Measurements from ENCODE around the gene SCN10A. TPM values are rescaled to one million over a fixed set of nuclear protein-coding genes. Genes with fewer than 3 reads are reported as not detected.

Gene SCN10A
- total RNA-seq, 1 experiment from 2014 or later = not detected

- Mint-ChIP-seq H3K9me3 (no peaks in the 10 kb centered on the region), H3K4me3 (no peak overlapping the region), H3K27ac (no peak overlapping the region), H3K36me3 (no peaks in the 10 kb centered on the region), H3K4me1 (peaks cover 6% of the 10 kb centered on the region), H3K27me3 (ENCODE audit: low read depth) (peaks cover 8% of the 10 kb centered on the region; the same call in 1 of the 2 replicates)
- TF ChIP-seq SMAD4 (CRISPR knock-in tag; IDR thresholded peaks at IDR 0.05) (no peak), GRHL2 (CRISPR knock-in tag; IDR thresholded peaks at IDR 0.05; ENCODE audit: insufficient replicate concordance, severe bottlenecking) (no peak), AR (CRISPR knock-in tag; IDR thresholded peaks at IDR 0.05) (no peak), STAT6 (CRISPR knock-in tag; conservative IDR thresholded peaks at IDR 0.05; ENCODE audit: low read depth) (no peak), RELA (CRISPR knock-in tag; IDR thresholded peaks at IDR 0.05; ENCODE audit: borderline replicate concordance) (no peak)
- DNase-seq (ENCODE audit: low spot score) = no peak
- no peak for ATAC-seq
- ChIA-PET POLR2A (no interaction called here), CTCF (interaction anchor here (0.8 to 1.1 kb wide), 2 partner anchors 176 to 177 kb away, joined by 3 to 4 read pairs; no protein-coding TSS in a partner anchor)
Measured at GRCh38 chr3:38823722-38824121, 7.7 kb upstream of the SCN10A start.

GRCh38 chr3:38823186-38823585 is 7.2 kb upstream of the SCN10A start:
- Mint-ChIP-seq H3K27ac (no peak overlapping the region), H3K9me3 (no peaks in the 10 kb centered on the region), H3K27me3 (ENCODE audit: low read depth) (peaks cover 8% of the 10 kb centered on the region; the same call in 1 of the 2 replicates), H3K36me3 (no peaks in the 10 kb centered on the region), H3K4me1 (peaks cover 6% of the 10 kb centered on the region), H3K4me3 (no peak overlapping the region)
- DNase-seq (ENCODE audit: low spot score) = no peak
- ChIA-PET POLR2A (no interaction called here), CTCF (interaction anchor here (0.8 kb wide), 1 partner anchor 176 kb away, joined by 3 read pairs; no protein-coding TSS in a partner anchor)
- ATAC-seq = no peak
- no peak for TF ChIP-seq HMGXB4 (CRISPR knock-in tag; IDR thresholded peaks at IDR 0.05)
- TF ChIP-seq E2F1 (CRISPR knock-in tag; IDR thresholded peaks at IDR 0.05) = no peak
- TF ChIP-seq NFYB (CRISPR knock-in tag; conservative IDR thresholded peaks at IDR 0.05; ENCODE audit: low read depth) = no peak
- no peak for TF ChIP-seq ARID4B (CRISPR knock-in tag; IDR thresholded peaks at IDR 0.05; ENCODE audit: borderline replicate concordance)
- no peak for TF ChIP-seq ZNF512 (CRISPR knock-in tag; IDR thresholded peaks at IDR 0.05; ENCODE audit: borderline replicate concordance)
- TF ChIP-seq ZNF425 (CRISPR knock-in tag; conservative IDR thresholded peaks at IDR 0.05) = no peak
- no peak for TF ChIP-seq PREB (CRISPR knock-in tag; IDR thresholded peaks at IDR 0.05; ENCODE audit: borderline replicate concordance)
- no peak for TF ChIP-seq IRF1 (CRISPR knock-in tag; IDR thresholded peaks at IDR 0.05)
- no peak for TF ChIP-seq TP53 (CRISPR knock-in tag; IDR thresholded peaks at IDR 0.05)
